CD14-positive monocyte (primary cell): ENCODE data around the gene ZNF408. TPM values are rescaled to one million over a fixed set of nuclear protein-coding genes. Genes with fewer than 3 reads are reported as not detected.
A peak's percentile ranks its signal among the peaks of the same experiment; 100 is the strongest.

ENCODE experiments used
- DNase-seq, 3 donors: peaks; one replicate each; pipeline ENCODE4 v3.0.0-alpha.2; 2011 to 2022
- H2AFZ ChIP-seq: 2 replicates; pipeline ENCODE4 v1.6.0; 2012; ENCODE audit warnings: mild to moderate bottlenecking, low read depth, low read length, inconsistent platforms; ENCODE audit not compliant: insufficient read depth, poor library complexity, severe bottlenecking
- H3K27ac ChIP-seq, 2 donors: 1 replicate in 1 of 2; 2 replicates in 1 of 2; pipeline ENCODE4 v1.5.1; 2012 to 2013; ENCODE audit warnings: low read length in 2 of 2, control low read depth in 1 of 2, inconsistent platforms in 1 of 2, low read depth in 1 of 2, mild to moderate bottlenecking in 1 of 2
- H3K27me3 ChIP-seq, 2 donors: one replicate each; pipeline versions ENCODE4 v1.6.0 to v1.6.1; 2011 to 2013; ENCODE audit warnings: low read length in 2 of 2; ENCODE audit not compliant: control insufficient read depth in 2 of 2, insufficient read depth in 2 of 2
- H3K36me3 ChIP-seq, 2 donors: replicated peaks in 1 of 2; 1 replicate in 1 of 2; 2 replicates in 1 of 2; pipeline versions ENCODE4 v1.5.1 to v1.6.1; 2012 to 2013; ENCODE audit warnings: low read length in 2 of 2, control low read depth in 1 of 2, inconsistent platforms in 1 of 2, mild to moderate bottlenecking in 1 of 2; ENCODE audit not compliant: insufficient read depth in 2 of 2, control insufficient read depth in 1 of 2
- H3K4me1 ChIP-seq, 2 donors: 1 replicate in 1 of 2; 2 replicates in 1 of 2; pipeline versions ENCODE4 v1.5.1 to v1.6.1; 2012 to 2013; ENCODE audit warnings: low read length in 2 of 2, control low read depth in 1 of 2, inconsistent platforms in 1 of 2, mild to moderate bottlenecking in 1 of 2, moderate library complexity in 1 of 2; ENCODE audit not compliant: insufficient read depth in 2 of 2, control insufficient read depth in 1 of 2
- H3K4me2 ChIP-seq: replicated peaks from 2 replicates; pipeline ENCODE3; 2012; ENCODE audit warnings: low read length, moderate library complexity, mild to moderate bottlenecking; ENCODE audit not compliant: poor library complexity, severe bottlenecking; ENCODE audit errors: extremely low read depth
- H3K4me3 ChIP-seq, 3 experiments: fragments of 200-600 bp in 1 of 3; sonication (generic) in 1 of 3; replicated peaks in 1 of 3; 1 replicate in 2 of 3; 2 replicates in 1 of 3; pipeline ENCODE4 v1.5.1; 2011 to 2013; ENCODE audit warnings: low read length in 3 of 3, mild to moderate bottlenecking in 3 of 3, control low read depth in 2 of 3, low read depth in 2 of 3, inconsistent platforms in 1 of 3, moderate library complexity in 1 of 3
- H3K79me2 ChIP-seq: 2 replicates; pipeline ENCODE4 v1.6.0; 2012; ENCODE audit warnings: mild to moderate bottlenecking, control low read depth, inconsistent platforms, low read length, moderate library complexity; ENCODE audit not compliant: insufficient read depth
- H3K9ac ChIP-seq: 2 replicates; pipeline ENCODE4 v1.6.0; 2017; ENCODE audit warnings: low read length, mild to moderate bottlenecking; ENCODE audit not compliant: insufficient read depth, poor library complexity, severe bottlenecking
- H3K9me3 ChIP-seq, 2 donors: replicated peaks in 1 of 2; 1 replicate in 1 of 2; 2 replicates in 1 of 2; pipeline versions ENCODE4 v1.5.1 to v1.6.1; 2012 to 2013; ENCODE audit warnings: low read length in 2 of 2, control low read depth in 1 of 2; ENCODE audit not compliant: control insufficient read depth in 1 of 2, insufficient read depth in 1 of 2
- H4K20me1 ChIP-seq: 2 replicates; pipeline ENCODE4 v1.6.0; 2012; ENCODE audit warnings: mild to moderate bottlenecking, low read length, control low read depth, moderate library complexity; ENCODE audit not compliant: insufficient read depth
- H3K27ac Mint-ChIP-seq, 7 donors: one replicate each; pipeline ENCODE4 v1.8.0; 2020; ENCODE audit warnings: mild to moderate bottlenecking in 7 of 7, mixed read lengths in 7 of 7, moderate library complexity in 6 of 7, inconsistent platforms in 2 of 7
- H3K27me3 Mint-ChIP-seq, 3 donors: one replicate each; pipeline ENCODE4 v1.8.0; 2021 to 2022; ENCODE audit warnings: low read depth in 3 of 3, mild to moderate bottlenecking in 3 of 3, mixed read lengths in 3 of 3, moderate library complexity in 3 of 3, inconsistent platforms in 1 of 3
- H3K36me3 Mint-ChIP-seq, 2 donors: one replicate each; pipeline ENCODE4 v1.8.0; 2020; ENCODE audit warnings: mixed read lengths in 2 of 2, inconsistent platforms in 1 of 2, mild to moderate bottlenecking in 1 of 2
- H3K4me1 Mint-ChIP-seq: one replicate; pipeline ENCODE4 v1.8.0; 2020; ENCODE audit warnings: mild to moderate bottlenecking, mixed read lengths
- H3K4me3 Mint-ChIP-seq, 2 donors: one replicate each; pipeline ENCODE4 v1.8.0; 2020; ENCODE audit warnings: mild to moderate bottlenecking in 2 of 2, mixed read lengths in 2 of 2, moderate library complexity in 1 of 2
- H3K9me3 Mint-ChIP-seq, 7 donors: one replicate each; pipeline ENCODE4 v1.8.0; 2020 to 2022; ENCODE audit warnings: mixed read lengths in 7 of 7, mild to moderate bottlenecking in 6 of 7, moderate library complexity in 6 of 7, inconsistent platforms in 2 of 7
- CTCF ChIP-seq: fragments of 200-600 bp; IDR thresholded peaks from one replicate; pipeline ENCODE4 v1.8.0; 2022; ENCODE audit warnings: antibody characterized with exemption, mild to moderate bottlenecking
- WGBS: methylation state at CpG from one replicate; pipeline ENCODE4 v1.1.5; 2013; ENCODE audit warnings: missing lambda C conversion rate; ENCODE audit not compliant: insufficient coverage; 5-methylcytosine and 5-hydroxymethylcytosine counted together
- intact Hi-C, 2 donors: fragments of 100-400 bp; cut with micrococcal nuclease; formaldehyde crosslinking; loops; one replicate each; pipeline versions ENCODE4 v1.15.0 to v1.15.1; 2023
- polyA plus RNA-seq, 3 donors: library from polyadenylated mRNA; depleted of rRNA in 1 of 3; unstranded in 2 of 3; stranded (reverse) in 1 of 3; fragments of 300-500 nt in 2 of 3; fragments of >200 nt in 1 of 3; fragmentation: Illumina TruSeq in 2 of 3; gene quantifications; 1 replicate in 2 of 3; 2 replicates in 1 of 3; pipeline ENCODE4 v1.2.3, GENCODE V29; 2012 to 2021

ZNF408 gene
- polyA plus RNA-seq, 3 donors = 4.1 to 4.5 (median 4.2) TPM

GRCh38 chr11:46710821-46711269, 10.0 kb downstream of the ZNF408 start:
- peaks cover 23 to 35% of the 10 kb centered on the region in 2 donors for H3K36me3 Mint-ChIP-seq
- no peak overlapping the region for H3K9ac ChIP-seq
- no peak overlapping the region for H3K27ac ChIP-seq
- no peak overlapping the region for H3K4me3 Mint-ChIP-seq
- no peaks in the 10 kb centered on the region for H3K27me3 Mint-ChIP-seq
- H3K9me3 ChIP-seq = no peaks in the 10 kb centered on the region
- no peaks in the 10 kb centered on the region for H3K4me1 ChIP-seq
- 95% methylated on average over 10 of the region's 10 CpGs for WGBS
- peaks cover 16 to 28% of the 10 kb centered on the region in 2 donors for H3K36me3 ChIP-seq
- H3K27ac Mint-ChIP-seq = peak overlapping the region in 2 of 7 donors; percentile 40
- no peak overlapping the region for H2AFZ ChIP-seq
- DNase-seq = no peak
- TF ChIP-seq CTCF = no peak
- peaks cover 0 to 5% (median 0%) of the 10 kb centered on the region in 7 donors for H3K9me3 Mint-ChIP-seq
- no peak overlapping the region for H3K4me3 ChIP-seq
- peaks cover 1% of the 10 kb centered on the region for H3K4me1 Mint-ChIP-seq
- H3K79me2 ChIP-seq = no peaks in the 10 kb centered on the region
- peaks cover 16% of the 10 kb centered on the region for H4K20me1 ChIP-seq
- intact Hi-C loops = no loop called here
- no peaks in the 10 kb centered on the region for H3K27me3 ChIP-seq
- H3K4me2 ChIP-seq = no peak overlapping the region

DNA sequence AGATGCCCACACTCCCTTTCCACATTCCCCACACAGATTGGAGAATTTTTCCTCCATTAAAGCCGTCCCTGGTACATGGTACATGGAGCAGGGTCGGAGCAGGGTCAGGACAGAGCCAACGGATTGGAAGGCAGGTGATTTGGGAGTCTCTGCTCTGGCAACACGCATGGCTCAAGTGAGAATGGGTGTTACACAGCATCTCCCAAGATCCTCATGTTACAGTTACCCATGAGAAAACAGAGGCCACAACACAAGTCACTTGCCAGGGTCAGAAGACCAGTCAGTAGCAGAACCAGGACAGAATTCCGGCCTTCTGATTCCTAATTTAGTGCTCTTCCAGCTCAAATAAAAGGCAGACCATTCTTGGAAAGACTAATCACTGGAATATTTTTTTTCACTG, 10.5 kb downstream of the ZNF408 start:
- intact Hi-C loops = no loop called here

More for the DNA sequence above, 10.5 kb downstream of the ZNF408 start:
- H3K27ac Mint-ChIP-seq = peak overlapping the region in 2 of 7 donors; percentile 40
- no peak for DNase-seq
- no peaks in the 10 kb centered on the region for H3K79me2 ChIP-seq
- no peak overlapping the region for H3K4me3 Mint-ChIP-seq
- H3K9me3 ChIP-seq = no peaks in the 10 kb centered on the region
- H2AFZ ChIP-seq = no peak overlapping the region
- H3K27me3 ChIP-seq = no peaks in the 10 kb centered on the region
- no peak overlapping the region for H3K27ac ChIP-seq
- no peak overlapping the region for H3K9ac ChIP-seq
- no peak for TF ChIP-seq CTCF
- H3K27me3 Mint-ChIP-seq = no peaks in the 10 kb centered on the region
- H3K4me3 ChIP-seq = no peak overlapping the region
- WGBS = 93% methylated on average over 5 of the region's 5 CpGs
- H4K20me1 ChIP-seq = peaks cover 11% of the 10 kb centered on the region
- H3K4me1 ChIP-seq = no peaks in the 10 kb centered on the region
- H3K36me3 ChIP-seq = peaks cover 13 to 23% of the 10 kb centered on the region in 2 donors
- peaks cover 1% of the 10 kb centered on the region for H3K4me1 Mint-ChIP-seq
- no peak overlapping the region for H3K4me2 ChIP-seq
- H3K36me3 Mint-ChIP-seq = peaks cover 19 to 30% of the 10 kb centered on the region in 2 donors
- peaks cover 0 to 5% (median 0%) of the 10 kb centered on the region in 7 donors for H3K9me3 Mint-ChIP-seq
